ENCODE measurements around the gene CFAP46.
"Not testable (repeated sequence)": the region's sequence is repeated elsewhere in the genome, so short reads cannot be mapped to it uniquely, and the experiment has no call there.

The CFAP46 gene

GRCh38 chr10:132774181-132774901 lies 168.0 kb downstream of the CFAP46 start:
- peaks cover 50 to 78% (median 77%) of the 10 kb centered on the region in 3 donors for H3K36me3 ChIP-seq
- intact Hi-C loops (cut with DNase I; ENCODE audit: low total_unique reads): no loop called here

GRCh38 chr10:132772816-132773215 lies 169.6 kb downstream of the CFAP46 start:
- H3K4me1 ChIP-seq; H3K27ac ChIP-seq; H3K27me3 ChIP-seq; intact Hi-C loops (cut with DNase I; ENCODE audit: low total_unique reads); H3K9me3 ChIP-seq; H3K4me3 ChIP-seq; DNase-seq: not testable (repeated sequence)
- peaks cover 51 to 81% (median 79%) of the 10 kb centered on the region in 3 donors for H3K36me3 ChIP-seq

More at GRCh38 chr10:132774181-132774901, 168.0 kb downstream of the CFAP46 start:
- Histone ChIP-seq H3K4me1 (no peaks in the 10 kb centered on the region), H3K27ac (no peak overlapping the region), H3K9me3 (no peaks in the 10 kb centered on the region), H3K27me3 (no peaks in the 10 kb centered on the region), H3K4me3 (no peak overlapping the region)
- DNase-seq: no peak
- TF ChIP-seq CTCF (IDR thresholded peaks at IDR 0.05): no peak

GRCh38 chr10:132770061-132771021 lies 172.0 kb downstream of the CFAP46 start:
- H3K9me3 ChIP-seq: no peaks in the 10 kb centered on the region
- no peak overlapping the region for H3K4me3 ChIP-seq
- no peaks in the 10 kb centered on the region for H3K4me1 ChIP-seq
- DNase-seq: no peak
- no peaks in the 10 kb centered on the region for H3K27me3 ChIP-seq
- H3K36me3 ChIP-seq: peaks cover 54 to 75% (median 75%) of the 10 kb centered on the region in 3 donors
- no peak for TF ChIP-seq CTCF (IDR thresholded peaks at IDR 0.05)
- intact Hi-C loops (cut with DNase I; ENCODE audit: low total_unique reads): no loop called here
- H3K27ac ChIP-seq: no peak overlapping the region

DNA sequence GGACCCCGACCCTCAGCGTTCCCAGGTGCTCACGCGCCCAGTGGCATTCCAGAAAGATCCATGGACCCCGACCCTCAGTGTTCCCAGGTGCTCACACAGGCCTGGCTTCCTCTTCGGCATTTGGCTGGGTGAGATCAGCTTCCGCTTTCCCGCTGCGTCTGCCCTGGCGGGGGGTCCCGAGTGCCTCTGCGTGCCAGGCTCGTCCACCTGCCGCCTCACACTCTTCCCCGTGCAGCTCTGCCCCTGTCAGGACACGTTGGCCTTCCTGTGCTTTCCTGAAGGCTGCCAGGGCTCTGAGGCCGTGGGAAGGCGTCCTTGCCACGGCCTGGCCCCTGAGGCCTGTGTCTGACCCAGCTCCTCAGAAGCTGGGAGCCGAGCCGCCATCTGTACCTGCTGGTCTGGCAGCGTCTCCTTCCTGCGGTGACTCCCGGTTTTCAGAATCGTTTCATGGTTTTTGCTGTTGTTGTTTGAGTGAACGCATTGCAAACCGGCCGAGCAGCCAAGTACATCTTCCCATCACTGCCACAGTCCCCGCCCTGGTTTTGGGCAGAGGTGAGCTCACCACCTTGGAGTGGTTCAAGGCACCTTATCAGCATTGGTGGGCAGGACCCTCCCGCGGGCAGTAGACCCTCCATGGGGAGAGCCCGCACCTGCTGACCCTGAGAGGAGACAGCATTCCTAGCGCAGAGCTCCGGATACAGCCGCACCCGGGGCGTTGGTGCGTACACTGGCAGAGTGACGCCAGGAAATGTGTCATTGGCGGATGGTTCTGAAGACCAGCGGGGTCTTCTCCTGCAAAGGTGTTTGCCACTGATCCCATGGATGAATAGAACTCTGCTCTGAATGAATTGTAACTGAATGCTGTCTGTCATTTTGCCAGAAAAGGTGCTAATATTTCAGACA lies 173.8 kb downstream of the CFAP46 start:
- DNase-seq: no peak
- intact Hi-C loops (cut with DNase I; ENCODE audit: low total_unique reads): no loop called here

DNA sequence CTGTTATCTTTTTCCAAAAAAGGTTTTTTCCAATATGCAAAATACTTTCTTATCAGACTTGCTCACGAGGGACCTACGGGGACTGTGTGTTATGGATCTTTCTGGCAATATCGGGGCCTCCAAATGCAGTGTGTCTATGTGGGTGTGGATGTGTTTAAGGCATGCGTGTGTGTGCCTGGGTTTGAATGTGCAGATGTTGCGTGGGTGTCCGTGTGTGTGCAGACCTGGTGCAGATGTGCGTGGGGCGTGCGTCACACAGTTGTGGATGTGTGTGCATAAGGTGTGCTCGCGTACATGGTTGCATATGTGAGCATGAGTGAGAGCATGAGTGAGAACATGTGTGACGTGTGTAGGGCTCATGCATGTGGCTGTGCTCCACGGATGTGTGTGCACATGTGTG lies 176.1 kb downstream of the CFAP46 start:
- peaks cover 40 to 75% (median 71%) of the 10 kb centered on the region in 3 donors for H3K36me3 ChIP-seq
- H3K9me3 ChIP-seq: no peaks in the 10 kb centered on the region
- no peaks in the 10 kb centered on the region for H3K4me1 ChIP-seq
- TF ChIP-seq CTCF (IDR thresholded peaks at IDR 0.05): no peak
- no peak overlapping the region for H3K27ac ChIP-seq
- intact Hi-C loops (cut with DNase I; ENCODE audit: low total_unique reads): no loop called here
- no peak overlapping the region for H3K4me3 ChIP-seq
- H3K27me3 ChIP-seq: no peaks in the 10 kb centered on the region
- no peak for DNase-seq

More for the DNA sequence above, 173.8 kb downstream of the CFAP46 start:
- TF ChIP-seq CTCF (IDR thresholded peaks at IDR 0.05): no peak
- Histone ChIP-seq H3K9me3 (no peaks in the 10 kb centered on the region), H3K4me3 (no peak overlapping the region), H3K4me1 (no peaks in the 10 kb centered on the region), H3K27me3 (no peaks in the 10 kb centered on the region), H3K27ac (no peak overlapping the region), H3K36me3 (peaks cover 47 to 77% (median 71%) of the 10 kb centered on the region in 3 donors)

Measured in tibial artery (tissue), 4 donors.